Fibroblast of villous mesenchyme (primary cell): ENCODE data around the gene FRMD4B. TPM values are rescaled to one million over a fixed set of nuclear protein-coding genes. Genes with fewer than 3 reads are reported as not detected.
"Not testable (repeated sequence)": the region's sequence is repeated elsewhere in the genome, so short reads cannot be mapped to it uniquely, and the experiment has no call there.

Source experiments
- DNase-seq: peaks from one replicate; pipeline ENCODE4 v3.0.0-alpha.2; 2010; ENCODE audit warnings: low read depth
- H3K4me3 ChIP-seq: 2 replicates; pipeline ENCODE4 v1.5.1; 2011; ENCODE audit warnings: low read depth, mild to moderate bottlenecking, low read length
- CTCF ChIP-seq: IDR thresholded peaks from 2 replicates; pipeline ENCODE4 v1.5.1; 2012; ENCODE audit warnings: low read depth, mild to moderate bottlenecking, low read length; ENCODE audit not compliant: insufficient read depth
- total RNA-seq: library from RNA; depleted of rRNA; stranded (reverse); fragments of >200 nt; gene quantifications from 2 replicates; pipeline ENCODE4 v1.2.3, GENCODE V29; 2012

FRMD4B gene
- total RNA-seq, 1 donor = under 0.01 TPM

GRCh38 chr3:69328103-69328962, 57.6 kb downstream of the FRMD4B start:
- TF ChIP-seq CTCF = no peak
- no peak for DNase-seq
- H3K4me3 ChIP-seq = no peak overlapping the region

DNA sequence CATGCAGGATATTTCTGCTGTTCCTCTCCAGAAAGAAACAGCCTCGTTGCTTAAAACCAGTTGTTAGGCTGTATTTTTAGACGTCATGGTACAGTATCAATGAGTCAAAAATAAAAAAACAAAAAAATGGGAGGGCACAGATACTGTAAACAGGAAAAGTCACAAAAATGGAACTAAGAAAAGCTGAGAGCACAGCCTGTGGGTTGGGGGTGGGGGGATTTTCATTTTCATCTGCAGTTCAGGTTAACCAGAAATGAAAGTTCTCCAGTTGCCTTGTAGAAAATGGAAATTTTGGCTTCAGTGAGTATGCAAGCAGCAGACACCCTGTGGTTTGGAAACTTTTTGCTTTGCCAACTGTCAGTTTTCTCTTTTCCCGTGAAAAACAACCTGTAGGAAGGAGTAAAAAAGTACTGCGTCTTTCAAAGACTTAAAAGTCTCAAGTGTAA, 59.0 kb downstream of the FRMD4B start:
- no peak for TF ChIP-seq CTCF
- no peak for DNase-seq
- H3K4me3 ChIP-seq = no peak overlapping the region

- no peak overlapping the region for H3K4me3 ChIP-seq
- no peak for TF ChIP-seq CTCF
- DNase-seq = no peak
These were observed 60.7 kb downstream of the FRMD4B start for GRCh38 chr3:69325151-69325550.

DNA sequence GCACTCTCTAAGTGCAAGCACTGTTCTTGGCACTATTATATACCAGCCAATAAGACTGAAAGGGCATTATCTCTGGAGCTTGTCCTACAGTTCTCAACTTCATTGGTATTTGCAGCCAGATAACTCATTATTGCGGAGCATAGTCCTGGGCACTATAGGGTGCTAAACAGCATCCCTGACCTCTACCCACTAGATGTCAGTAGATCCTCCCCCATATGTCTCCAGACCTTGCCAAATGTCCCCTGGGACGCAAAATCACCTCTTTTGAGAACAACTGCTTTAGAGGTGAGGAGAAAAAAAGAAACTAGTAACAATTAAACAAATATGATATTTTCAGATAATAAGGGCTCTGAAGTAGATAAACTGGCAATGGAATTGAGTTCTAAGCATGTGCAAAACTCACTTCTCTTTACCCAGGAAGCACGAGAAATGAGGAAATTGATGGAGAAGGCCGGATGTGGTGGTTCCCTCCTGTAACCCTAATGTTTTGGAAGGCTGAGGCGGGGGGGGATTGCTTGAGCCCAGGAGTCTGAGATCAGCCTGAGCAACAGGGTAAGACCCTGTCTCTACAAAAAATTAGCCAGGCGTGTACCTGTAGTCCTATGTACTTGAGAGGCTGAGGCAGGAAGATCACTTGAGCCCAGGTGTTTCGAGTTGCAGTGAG, 61.4 kb downstream of the FRMD4B start:
- DNase-seq = no peak
- no peak overlapping the region for H3K4me3 ChIP-seq
- peak; percentile 39 for TF ChIP-seq CTCF

DNA sequence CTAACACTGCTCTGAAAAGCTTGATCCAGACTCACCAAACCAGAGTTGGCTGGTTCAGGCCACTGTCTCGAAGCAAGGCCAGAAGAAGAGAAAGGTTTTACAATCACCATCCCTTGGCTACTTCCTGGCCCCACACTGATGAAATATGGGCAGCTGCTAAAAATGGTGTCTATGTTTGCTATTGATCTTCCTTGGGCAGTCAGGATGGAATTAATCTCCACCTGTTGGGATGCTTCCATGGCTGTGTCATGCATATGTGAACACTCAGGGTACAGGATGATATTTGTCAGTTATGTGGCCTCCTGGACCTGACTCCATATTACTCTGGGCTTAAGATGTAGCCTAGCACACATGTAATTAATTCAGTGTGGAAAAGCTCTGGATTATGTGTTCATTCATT, 61.9 kb downstream of the FRMD4B start:
- no peak for TF ChIP-seq CTCF

GRCh38 chr3:69322512-69322911, 63.4 kb downstream of the FRMD4B start:
- DNase-seq = not testable (repeated sequence)

More for the DNA sequence above, 61.9 kb downstream of the FRMD4B start:
- DNase-seq = no peak
- no peak overlapping the region for H3K4me3 ChIP-seq

DNA sequence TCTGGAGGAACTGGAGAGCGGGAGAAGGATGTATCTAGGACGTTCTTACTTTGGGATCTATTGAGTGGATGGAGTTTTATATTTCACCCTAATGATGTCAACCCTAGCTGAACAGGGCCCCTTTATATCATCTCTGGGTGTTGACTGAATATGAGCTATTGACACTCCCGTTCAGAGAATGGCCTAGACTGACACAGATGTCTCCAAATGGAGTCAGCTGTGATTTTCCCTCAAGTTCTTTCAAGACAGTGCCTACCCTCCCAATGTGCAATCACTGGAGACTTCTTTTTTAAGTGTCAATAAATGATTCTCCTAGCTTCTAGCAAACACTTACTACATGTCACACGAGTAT, 63.8 kb downstream of the FRMD4B start:
- no peak for DNase-seq
- no peak for TF ChIP-seq CTCF
- no peak overlapping the region for H3K4me3 ChIP-seq

More at GRCh38 chr3:69322512-69322911, 63.4 kb downstream of the FRMD4B start:
- not testable (repeated sequence) for H3K4me3 ChIP-seq
